ENCODE results near the gene S100A8.

Gene S100A8

GRCh38 chr1:153380711-153381110, 10.2 kb downstream of the S100A8 start:
- TF ChIP-seq CTCF (IDR thresholded peaks at IDR 0.05; ENCODE audit: insufficient read depth, low read depth, low read length, missing control alignments), result no peak
- DNase-seq (ENCODE audit: low read depth), result no peak
- H3K4me3 ChIP-seq (ENCODE audit: low read length), result no peak overlapping the region

GRCh38 chr1:153379591-153379990, 11.3 kb downstream of the S100A8 start:
- H3K4me3 ChIP-seq (ENCODE audit: low read length), result no peak overlapping the region
- no peak for TF ChIP-seq CTCF (IDR thresholded peaks at IDR 0.05; ENCODE audit: insufficient read depth, low read depth, low read length, missing control alignments)
- DNase-seq (ENCODE audit: low read depth), result no peak

GRCh38 chr1:153375511-153375910, 15.4 kb downstream of the S100A8 start, which contains the start of gene S100A12:
S100A12 (minus strand) TSS chr1:153375621; CDS start chr1:153374592, 1,029 bp downstream.
- DNase-seq (ENCODE audit: low read depth), result peak; percentile 97
- TF ChIP-seq CTCF (IDR thresholded peaks at IDR 0.05; ENCODE audit: insufficient read depth, low read depth, low read length, missing control alignments), result no peak
- no peak within 1 kb of the TSS for H3K4me3 ChIP-seq (ENCODE audit: low read length)

- TF ChIP-seq CTCF (IDR thresholded peaks at IDR 0.05; ENCODE audit: insufficient read depth, low read depth, low read length, missing control alignments), result no peak
- DNase-seq (ENCODE audit: low read depth), result no peak
- H3K4me3 ChIP-seq (ENCODE audit: low read length), result no peak overlapping the region
Measured at GRCh38 chr1:153374071-153374470, 16.8 kb downstream of the S100A8 start.

GRCh38 chr1:153372571-153372970, 18.3 kb downstream of the S100A8 start:
- no peak for DNase-seq (ENCODE audit: low read depth)
- TF ChIP-seq CTCF (IDR thresholded peaks at IDR 0.05; ENCODE audit: insufficient read depth, low read depth, low read length, missing control alignments), result no peak
- H3K4me3 ChIP-seq (ENCODE audit: low read length), result no peak overlapping the region

- peak; percentile 94 for DNase-seq (ENCODE audit: low read depth)
- H3K4me3 ChIP-seq (ENCODE audit: low read length), result no peak overlapping the region
- TF ChIP-seq CTCF (IDR thresholded peaks at IDR 0.05; ENCODE audit: insufficient read depth, low read depth, low read length, missing control alignments), result no peak
Measured at GRCh38 chr1:153371231-153371630, 19.6 kb downstream of the S100A8 start.

GRCh38 chr1:153370146-153370545, 20.7 kb downstream of the S100A8 start:
- no peak for DNase-seq (ENCODE audit: low read depth)
- TF ChIP-seq CTCF (IDR thresholded peaks at IDR 0.05; ENCODE audit: insufficient read depth, low read depth, low read length, missing control alignments), result no peak
- no peak overlapping the region for H3K4me3 ChIP-seq (ENCODE audit: low read length)
